ENCODE measurements around the gene ZNF385A.

ZNF385A gene

DNA sequence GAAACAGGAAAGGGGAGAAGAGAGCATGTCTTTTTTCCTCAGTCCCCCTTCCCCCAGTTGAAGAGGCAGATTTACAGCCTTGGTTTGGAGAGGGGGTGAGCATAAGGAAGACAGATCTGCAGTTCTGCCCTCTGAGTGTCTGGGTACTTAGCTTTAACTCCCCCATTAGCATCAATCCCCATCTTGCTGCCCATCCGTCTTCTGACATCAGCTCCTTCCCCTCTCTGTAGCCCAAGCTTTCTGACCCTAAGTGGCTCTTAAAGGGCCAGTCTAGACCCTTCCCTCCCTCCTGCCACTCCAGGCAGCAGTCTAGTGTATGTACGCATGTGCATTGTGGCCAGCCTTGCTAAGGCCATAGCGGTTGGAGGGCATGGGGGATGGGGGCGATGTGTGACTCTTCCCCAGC lies 27.6 kb downstream of the ZNF385A start:
- TF ChIP-seq, protein P1, sequence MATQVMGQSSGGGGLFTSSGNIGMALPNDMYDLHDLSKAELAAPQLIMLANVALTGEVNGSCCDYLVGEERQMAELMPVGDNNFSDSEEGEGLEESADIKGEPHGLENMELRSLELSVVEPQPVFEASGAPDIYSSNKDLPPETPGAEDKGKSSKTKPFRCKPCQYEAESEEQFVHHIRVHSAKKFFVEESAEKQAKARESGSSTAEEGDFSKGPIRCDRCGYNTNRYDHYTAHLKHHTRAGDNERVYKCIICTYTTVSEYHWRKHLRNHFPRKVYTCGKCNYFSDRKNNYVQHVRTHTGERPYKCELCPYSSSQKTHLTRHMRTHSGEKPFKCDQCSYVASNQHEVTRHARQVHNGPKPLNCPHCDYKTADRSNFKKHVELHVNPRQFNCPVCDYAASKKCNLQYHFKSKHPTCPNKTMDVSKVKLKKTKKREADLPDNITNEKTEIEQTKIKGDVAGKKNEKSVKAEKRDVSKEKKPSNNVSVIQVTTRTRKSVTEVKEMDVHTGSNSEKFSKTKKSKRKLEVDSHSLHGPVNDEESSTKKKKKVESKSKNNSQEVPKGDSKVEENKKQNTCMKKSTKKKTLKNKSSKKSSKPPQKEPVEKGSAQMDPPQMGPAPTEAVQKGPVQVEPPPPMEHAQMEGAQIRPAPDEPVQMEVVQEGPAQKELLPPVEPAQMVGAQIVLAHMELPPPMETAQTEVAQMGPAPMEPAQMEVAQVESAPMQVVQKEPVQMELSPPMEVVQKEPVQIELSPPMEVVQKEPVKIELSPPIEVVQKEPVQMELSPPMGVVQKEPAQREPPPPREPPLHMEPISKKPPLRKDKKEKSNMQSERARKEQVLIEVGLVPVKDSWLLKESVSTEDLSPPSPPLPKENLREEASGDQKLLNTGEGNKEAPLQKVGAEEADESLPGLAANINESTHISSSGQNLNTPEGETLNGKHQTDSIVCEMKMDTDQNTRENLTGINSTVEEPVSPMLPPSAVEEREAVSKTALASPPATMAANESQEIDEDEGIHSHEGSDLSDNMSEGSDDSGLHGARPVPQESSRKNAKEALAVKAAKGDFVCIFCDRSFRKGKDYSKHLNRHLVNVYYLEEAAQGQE (IDR thresholded peaks at IDR 0.05; ENCODE audit: low read depth), result no peak
- TF ChIP-seq RAD21 (IDR thresholded peaks at IDR 0.05; ENCODE audit: low read depth), result no peak
- TF ChIP-seq TAF1 (IDR thresholded peaks at IDR 0.05; ENCODE audit: low read depth), result no peak
- TF ChIP-seq, protein P2, sequence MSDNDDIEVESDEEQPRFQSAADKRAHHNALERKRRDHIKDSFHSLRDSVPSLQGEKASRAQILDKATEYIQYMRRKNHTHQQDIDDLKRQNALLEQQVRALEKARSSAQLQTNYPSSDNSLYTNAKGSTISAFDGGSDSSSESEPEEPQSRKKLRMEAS (IDR thresholded peaks at IDR 0.05), result no peak
- no peak for TF ChIP-seq TEAD4 (IDR thresholded peaks at IDR 0.05)
- TF ChIP-seq EP300 (IDR thresholded peaks at IDR 0.05; ENCODE audit: borderline replicate concordance), result no peak
- no peak for TF ChIP-seq FOXM1 (IDR thresholded peaks at IDR 0.05; ENCODE audit: borderline replicate concordance, low read depth)

DNA sequence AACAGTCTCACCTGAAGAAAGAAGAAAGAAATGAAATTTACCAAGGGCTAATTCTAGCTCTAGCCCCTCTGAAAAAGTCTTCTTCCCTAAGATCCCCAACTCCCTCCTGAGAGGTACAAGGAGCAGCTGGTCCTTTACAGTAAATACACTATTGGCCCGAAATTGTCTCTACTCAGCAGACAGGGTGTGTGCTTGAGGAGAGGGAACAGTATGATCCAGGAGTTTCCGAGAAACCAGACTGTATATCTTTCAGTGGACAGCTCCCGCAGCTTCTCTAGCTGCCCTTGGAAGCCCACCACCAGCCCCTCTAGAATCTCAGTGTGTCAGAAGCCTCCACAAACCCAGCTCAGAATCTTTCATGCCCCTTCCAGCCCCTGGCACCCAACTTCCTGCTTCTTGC lies 28.3 kb downstream of the ZNF385A start:
- no peak for TF ChIP-seq FOXM1 (IDR thresholded peaks at IDR 0.05; ENCODE audit: borderline replicate concordance, low read depth)
- no peak for TF ChIP-seq TAF1 (IDR thresholded peaks at IDR 0.05; ENCODE audit: low read depth)
- TF ChIP-seq CEBPB (IDR thresholded peaks at IDR 0.05), result no peak
- no peak for TF ChIP-seq CREB1 (IDR thresholded peaks at IDR 0.05; ENCODE audit: low read depth)
- TF ChIP-seq TEAD4 (IDR thresholded peaks at IDR 0.05), result no peak
- no peak for TF ChIP-seq TCF12 (IDR thresholded peaks at IDR 0.05; ENCODE audit: low read depth)
- no peak for TF ChIP-seq ZBTB7A (IDR thresholded peaks at IDR 0.05; ENCODE audit: low read depth)
- TF ChIP-seq YY1 (IDR thresholded peaks at IDR 0.05; ENCODE audit: low read depth), result no peak
- no peak for TF ChIP-seq RAD21 (IDR thresholded peaks at IDR 0.05; ENCODE audit: low read depth)
- no peak for TF ChIP-seq NFIC (IDR thresholded peaks at IDR 0.05)
- TF ChIP-seq, protein P1 (IDR thresholded peaks at IDR 0.05; ENCODE audit: low read depth), result no peak
- TF ChIP-seq, protein P3, sequence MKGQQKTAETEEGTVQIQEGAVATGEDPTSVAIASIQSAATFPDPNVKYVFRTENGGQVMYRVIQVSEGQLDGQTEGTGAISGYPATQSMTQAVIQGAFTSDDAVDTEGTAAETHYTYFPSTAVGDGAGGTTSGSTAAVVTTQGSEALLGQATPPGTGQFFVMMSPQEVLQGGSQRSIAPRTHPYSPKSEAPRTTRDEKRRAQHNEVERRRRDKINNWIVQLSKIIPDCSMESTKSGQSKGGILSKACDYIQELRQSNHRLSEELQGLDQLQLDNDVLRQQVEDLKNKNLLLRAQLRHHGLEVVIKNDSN (IDR thresholded peaks at IDR 0.05), result no peak
- no peak for TF ChIP-seq EP300 (IDR thresholded peaks at IDR 0.05; ENCODE audit: borderline replicate concordance)
- TF ChIP-seq, protein P2 (IDR thresholded peaks at IDR 0.05), result no peak
- no peak for TF ChIP-seq EGR1 (IDR thresholded peaks at IDR 0.05)

DNA sequence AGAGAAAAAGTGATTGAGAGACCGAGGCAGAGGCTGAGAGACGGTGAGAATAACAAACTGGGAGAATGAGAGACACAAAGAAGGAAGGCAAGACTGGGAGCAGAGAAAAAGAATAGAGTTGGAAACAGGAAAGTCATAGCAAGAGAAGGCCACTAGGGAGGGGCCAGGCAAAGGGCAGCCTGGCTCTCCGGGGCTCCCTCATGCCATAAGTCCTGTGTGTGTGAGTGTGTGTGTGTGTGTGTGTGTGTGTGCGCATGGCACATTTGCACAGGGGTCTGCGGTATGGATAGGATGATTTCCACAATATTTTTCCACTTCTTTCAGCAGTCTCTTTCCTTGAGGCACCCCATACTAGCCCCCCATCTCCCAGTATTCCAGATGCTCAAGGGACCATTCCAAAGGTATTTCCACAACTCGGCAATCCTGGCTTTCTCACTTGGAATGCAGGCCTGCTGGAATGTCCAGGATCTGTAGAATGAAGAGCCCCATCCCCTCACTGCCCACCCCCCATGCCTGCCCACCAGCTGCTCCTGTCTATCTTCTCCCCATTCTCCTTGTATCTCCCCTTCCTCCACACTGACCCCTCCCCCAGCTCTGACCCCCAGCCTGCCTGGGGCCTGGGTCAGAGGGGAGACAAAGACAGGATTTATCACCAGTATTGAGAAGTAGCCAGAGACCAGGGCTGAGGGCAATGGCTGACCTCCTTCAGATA lies 29.3 kb downstream of the ZNF385A start:
- no peak for TF ChIP-seq TCF12 (IDR thresholded peaks at IDR 0.05; ENCODE audit: low read depth)
- no peak for TF ChIP-seq ZBTB7A (IDR thresholded peaks at IDR 0.05; ENCODE audit: low read depth)
- TF ChIP-seq EP300 (IDR thresholded peaks at IDR 0.05; ENCODE audit: borderline replicate concordance), result no peak
- no peak for TF ChIP-seq TEAD4 (IDR thresholded peaks at IDR 0.05)
- TF ChIP-seq, protein P3 (IDR thresholded peaks at IDR 0.05), result no peak
- TF ChIP-seq, protein P1 (IDR thresholded peaks at IDR 0.05; ENCODE audit: low read depth), result no peak
- TF ChIP-seq NFIC (IDR thresholded peaks at IDR 0.05), result no peak
- TF ChIP-seq YY1 (IDR thresholded peaks at IDR 0.05; ENCODE audit: low read depth), result no peak
- no peak for TF ChIP-seq EGR1 (IDR thresholded peaks at IDR 0.05)
- no peak for TF ChIP-seq RAD21 (IDR thresholded peaks at IDR 0.05; ENCODE audit: low read depth)
- no peak for TF ChIP-seq CREB1 (IDR thresholded peaks at IDR 0.05; ENCODE audit: low read depth)
- TF ChIP-seq TAF1 (IDR thresholded peaks at IDR 0.05; ENCODE audit: low read depth), result no peak
- TF ChIP-seq FOXM1 (IDR thresholded peaks at IDR 0.05; ENCODE audit: borderline replicate concordance, low read depth), result no peak
- TF ChIP-seq CEBPB (IDR thresholded peaks at IDR 0.05), result no peak
- TF ChIP-seq, protein P2 (IDR thresholded peaks at IDR 0.05), result no peak

All from Ishikawa (cell line).